ENCODE measurements around the gene LURAP1L.

- no peak for TF ChIP-seq CTCF (optimal IDR thresholded peaks at IDR 0.05 in 1 of 3, IDR thresholded peaks at IDR 0.05 in 1 of 3, conservative IDR thresholded peaks at IDR 0.05 in 1 of 3; ENCODE audit: extremely low read depth in 1 of 3, insufficient read depth in 2 of 3, low read length in 3 of 3)
- TF ChIP-seq EZH2 (IDR thresholded peaks at IDR 0.05; ENCODE audit: low read length): no peak
Observed at GRCh38 chr9:12812710-12813109, 37.9 kb downstream of the LURAP1L start.
